ENCODE results near the gene ANKZF1.

GRCh38 chr2:219251656-219252055 is 22.1 kb downstream of the ANKZF1 start:
- TF ChIP-seq POLR2AphosphoS5 (IDR thresholded peaks at IDR 0.05; ENCODE audit: low read depth, low read length) (no peak; the same call in 1 of the 2 replicates), POLR2A (IDR thresholded peaks at IDR 0.05; ENCODE audit: low read depth, low read length) (no peak)

Measured in GM12892 (cell line).